ENCODE data around the gene GMNC. TPM values are rescaled to one million over a fixed set of nuclear protein-coding genes. Genes with fewer than 3 reads are reported as not detected.

GMNC gene
- total RNA-seq, 4 donors from 2014 or later = not detected

- 62 to 65% methylated on average over 4 of the region's 4 CpGs for WGBS, 2 donors
- Histone ChIP-seq H3K9me3 (no peaks in the 10 kb centered on the region), H3K36me3 (no peaks in the 10 kb centered on the region), H3K4me3 (replicated peaks in 1 of 3) (no peak overlapping the region), H3K27me3 (no peaks in the 10 kb centered on the region), H3K27ac (no peak overlapping the region), H3K4me1 (no peaks in the 10 kb centered on the region)
- no peak for DNase-seq
- no peak for TF ChIP-seq CTCF (IDR thresholded peaks at IDR 0.05)
- no peak for TF ChIP-seq POLR2A (IDR thresholded peaks at IDR 0.05)
- intact Hi-C loops (cut with DNase I) = no loop called here
Measured at GRCh38 chr3:190840146-190840545, 22.3 kb downstream of the GMNC start.

DNA sequence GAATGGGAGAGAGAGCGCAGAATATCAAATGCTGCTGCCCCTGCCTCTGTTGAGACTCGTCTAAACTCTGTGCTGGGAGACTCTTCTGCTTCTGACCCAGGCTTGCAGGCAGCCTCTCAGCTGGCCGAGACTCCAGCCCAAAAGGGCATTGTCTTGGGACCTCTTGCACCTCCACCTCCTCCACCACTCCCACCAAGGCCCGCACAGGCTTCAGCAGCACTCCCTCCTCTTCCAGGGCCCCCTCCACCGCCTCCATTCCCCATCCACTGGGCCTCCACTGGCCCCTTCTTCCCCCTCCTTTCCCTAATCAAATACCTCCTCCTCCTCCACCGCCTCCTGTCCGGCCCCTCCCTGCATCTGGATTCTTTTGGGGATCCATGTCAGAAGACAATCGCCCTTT, 31.3 kb downstream of the GMNC start:
- TF ChIP-seq CTCF (IDR thresholded peaks at IDR 0.05) (no peak), POLR2A (IDR thresholded peaks at IDR 0.05) (no peak)
- no peak for DNase-seq

GRCh38 chr3:190830031-190830430, 32.5 kb downstream of the GMNC start:
- Histone ChIP-seq H3K36me3 (no peaks in the 10 kb centered on the region), H3K4me3 (replicated peaks in 1 of 3) (no peak overlapping the region), H3K9me3 (no peaks in the 10 kb centered on the region), H3K27ac (no peak overlapping the region), H3K27me3 (no peaks in the 10 kb centered on the region), H3K4me1 (peaks cover 16 to 17% of the 10 kb centered on the region in 2 donors)
- peak; percentile 55 to 62 for DNase-seq
- WGBS, 2 donors = 57 to 59% methylated on average over 5 of the region's 5 CpGs
- TF ChIP-seq CTCF (IDR thresholded peaks at IDR 0.05) = no peak
- no peak for TF ChIP-seq POLR2A (IDR thresholded peaks at IDR 0.05)
- intact Hi-C loops (cut with DNase I) = no loop called here

More for the DNA sequence above, 31.3 kb downstream of the GMNC start:
- Histone ChIP-seq H3K36me3 (no peaks in the 10 kb centered on the region), H3K27ac (no peak overlapping the region), H3K4me3 (replicated peaks in 1 of 3) (no peak overlapping the region), H3K4me1 (peaks cover 9 to 12% of the 10 kb centered on the region in 2 donors), H3K9me3 (no peaks in the 10 kb centered on the region), H3K27me3 (no peaks in the 10 kb centered on the region)
- intact Hi-C loops (cut with DNase I) = no loop called here
- 91 to 93% methylated on average over 8 of the region's 8 CpGs for WGBS, 2 donors

- TF ChIP-seq POLR2A (IDR thresholded peaks at IDR 0.05) (no peak), CTCF (IDR thresholded peaks at IDR 0.05) (no peak)
- H3K27me3 ChIP-seq = no peaks in the 10 kb centered on the region
- H3K27ac ChIP-seq = peak overlapping the region; percentile 27 to 38 (median 30)
- 29 to 32% methylated on average over 2 of the region's 2 CpGs for WGBS, 2 donors
- no peaks in the 10 kb centered on the region for H3K9me3 ChIP-seq
- DNase-seq = peak; percentile 81 to 86
- H3K4me1 ChIP-seq = peaks cover 16 to 17% of the 10 kb centered on the region in 2 donors
- intact Hi-C loops (cut with DNase I) = no loop called here
- H3K36me3 ChIP-seq = no peaks in the 10 kb centered on the region
- no peak overlapping the region for H3K4me3 ChIP-seq (replicated peaks in 1 of 3)
Measured at GRCh38 chr3:190826018-190826417, 36.5 kb downstream of the GMNC start.

GRCh38 chr3:190825386-190826016, 37.0 kb downstream of the GMNC start:
- intact Hi-C loops (cut with DNase I) = no loop called here
- peaks cover 12 to 16% of the 10 kb centered on the region in 2 donors for H3K4me1 ChIP-seq
- H3K9me3 ChIP-seq = no peaks in the 10 kb centered on the region
- no peak overlapping the region for H3K4me3 ChIP-seq (replicated peaks in 1 of 3)
- WGBS, 2 donors = 74 to 90% methylated on average over 4 of the region's 4 CpGs
- H3K27me3 ChIP-seq = no peaks in the 10 kb centered on the region
- no peak for DNase-seq
- peak overlapping the region; percentile 10 to 38 (median 30) for H3K27ac ChIP-seq
- no peak for TF ChIP-seq CTCF (IDR thresholded peaks at IDR 0.05)
- TF ChIP-seq POLR2A (IDR thresholded peaks at IDR 0.05) = no peak
- H3K36me3 ChIP-seq = no peaks in the 10 kb centered on the region
